HepG2 (cell line): ENCODE data around the gene BIRC7.

Experiments used
- CTCF ChIP-seq: sonication (generic); formaldehyde crosslinking; IDR thresholded peaks from 2 replicates; pipeline ENCODE4 v1.5.0; 2020; ENCODE audit warnings: mild to moderate bottlenecking, missing genetic modification reagents, moderate library complexity
- EP300 ChIP-seq, 3 experiments: sonication (generic) in 1 of 3; formaldehyde crosslinking in 1 of 3; IDR thresholded peaks; 2 replicates each; pipeline versions ENCODE4 v1.5.1 to v1.6.1; 2011 to 2020; ENCODE audit warnings: low read depth in 2 of 3, low read length in 2 of 3, borderline replicate concordance in 1 of 3, improper control_type of control experiment in 1 of 3, mild to moderate bottlenecking in 1 of 3, missing genetic modification reagents in 1 of 3, moderate library complexity in 1 of 3
- HIC2 ChIP-seq: sonication (generic); formaldehyde crosslinking; IDR thresholded peaks from 2 replicates; pipeline ENCODE4 v1.9.0; 2022; ENCODE audit warnings: low read depth, missing genetic modification reagents
- IRX3 ChIP-seq: sonication (generic); formaldehyde crosslinking; IDR thresholded peaks from 2 replicates; pipeline ENCODE4 v1.8.1; 2023; ENCODE audit warnings: mild to moderate bottlenecking, low read depth, missing genetic modification reagents, borderline replicate concordance
- MAZ ChIP-seq, 2 experiments: sonication (generic) in 1 of 2; formaldehyde crosslinking in 1 of 2; IDR thresholded peaks; 2 replicates each; pipeline versions ENCODE4 v1.5.0 to v1.6.1; 2012 to 2020; ENCODE audit warnings: low read depth in 2 of 2, mild to moderate bottlenecking in 2 of 2, borderline replicate concordance in 1 of 2, improper control_type of control experiment in 1 of 2, low read length in 1 of 2, missing genetic modification reagents in 1 of 2, moderate library complexity in 1 of 2
- MLLT10 ChIP-seq: sonication (generic); formaldehyde crosslinking; IDR thresholded peaks from 2 replicates; pipeline ENCODE4 v1.4.0; 2020; ENCODE audit warnings: missing genetic modification reagents
- MLX ChIP-seq: IDR thresholded peaks from 2 replicates; pipeline ENCODE4 v1.6.1; 2016
- MYNN ChIP-seq: sonication (generic); formaldehyde crosslinking; IDR thresholded peaks from 2 replicates; pipeline ENCODE4 v1.4.0; 2020; ENCODE audit warnings: mild to moderate bottlenecking, low read depth, missing genetic modification reagents
- RAD21 ChIP-seq: fragments of 450-650 bp; formaldehyde crosslinking; IDR thresholded peaks from 2 replicates; pipeline ENCODE4 v1.5.0; 2020; ENCODE audit warnings: mild to moderate bottlenecking
- SOX6 ChIP-seq, 2 experiments: fragments of 450-650 bp in 1 of 2; sonication (generic) in 1 of 2; formaldehyde crosslinking in 1 of 2; IDR thresholded peaks; 2 replicates each; pipeline versions ENCODE4 v1.4.0 to v1.6.1; 2017 to 2020; ENCODE audit warnings: antibody characterized with exemption in 1 of 2, mild to moderate bottlenecking in 1 of 2, missing genetic modification reagents in 1 of 2
- ZBTB44 ChIP-seq: sonication (generic); formaldehyde crosslinking; IDR thresholded peaks from 2 replicates; pipeline ENCODE4 v1.4.0; 2020; ENCODE audit warnings: missing genetic modification reagents
- ZNF737 ChIP-seq: sonication (generic); formaldehyde crosslinking; IDR thresholded peaks from 2 replicates; pipeline ENCODE4 v1.5.0; 2020; ENCODE audit warnings: missing genetic modification reagents, mild to moderate bottlenecking, borderline replicate concordance

- TF ChIP-seq HIC2: no peak
- no peak for TF ChIP-seq IRX3 (CRISPR knock-in tag)
- no peak for TF ChIP-seq ZNF737 (CRISPR knock-in tag)
- no peak for TF ChIP-seq CTCF (CRISPR knock-in tag)
- no peak for TF ChIP-seq RAD21 (CRISPR knock-in tag)
- no peak for TF ChIP-seq SOX6 (IDR thresholded peaks at IDR 0.05)
- TF ChIP-seq SOX6 (CRISPR knock-in tag; IDR thresholded peaks at IDR 0.05): no peak
- no peak for TF ChIP-seq MYNN (CRISPR knock-in tag)
- no peak for TF ChIP-seq EP300 (IDR thresholded peaks at IDR 0.05; ENCODE audit: low read depth in 2 of 2, low read length in 2 of 2)
- no peak for TF ChIP-seq EP300 (CRISPR knock-in tag; IDR thresholded peaks at IDR 0.05; ENCODE audit: borderline replicate concordance)
- TF ChIP-seq MLX (CRISPR knock-in tag): no peak
- no peak for TF ChIP-seq MLLT10 (CRISPR knock-in tag)
- TF ChIP-seq ZBTB44: no peak
- TF ChIP-seq MAZ (IDR thresholded peaks at IDR 0.05; ENCODE audit: borderline replicate concordance, low read depth, low read length): no peak
- TF ChIP-seq MAZ (CRISPR knock-in tag; IDR thresholded peaks at IDR 0.05; ENCODE audit: low read depth): no peak
These were observed 14.9 kb upstream of the BIRC7 start for GRCh38 chr20:63220696-63221399.
